ENCODE measurements around the gene LRP10. TPM values are rescaled to one million over a fixed set of nuclear protein-coding genes. Genes with fewer than 3 reads are reported as not detected.

Gene LRP10
- polyA plus RNA-seq, 1 experiment: 87.8 TPM

DNA sequence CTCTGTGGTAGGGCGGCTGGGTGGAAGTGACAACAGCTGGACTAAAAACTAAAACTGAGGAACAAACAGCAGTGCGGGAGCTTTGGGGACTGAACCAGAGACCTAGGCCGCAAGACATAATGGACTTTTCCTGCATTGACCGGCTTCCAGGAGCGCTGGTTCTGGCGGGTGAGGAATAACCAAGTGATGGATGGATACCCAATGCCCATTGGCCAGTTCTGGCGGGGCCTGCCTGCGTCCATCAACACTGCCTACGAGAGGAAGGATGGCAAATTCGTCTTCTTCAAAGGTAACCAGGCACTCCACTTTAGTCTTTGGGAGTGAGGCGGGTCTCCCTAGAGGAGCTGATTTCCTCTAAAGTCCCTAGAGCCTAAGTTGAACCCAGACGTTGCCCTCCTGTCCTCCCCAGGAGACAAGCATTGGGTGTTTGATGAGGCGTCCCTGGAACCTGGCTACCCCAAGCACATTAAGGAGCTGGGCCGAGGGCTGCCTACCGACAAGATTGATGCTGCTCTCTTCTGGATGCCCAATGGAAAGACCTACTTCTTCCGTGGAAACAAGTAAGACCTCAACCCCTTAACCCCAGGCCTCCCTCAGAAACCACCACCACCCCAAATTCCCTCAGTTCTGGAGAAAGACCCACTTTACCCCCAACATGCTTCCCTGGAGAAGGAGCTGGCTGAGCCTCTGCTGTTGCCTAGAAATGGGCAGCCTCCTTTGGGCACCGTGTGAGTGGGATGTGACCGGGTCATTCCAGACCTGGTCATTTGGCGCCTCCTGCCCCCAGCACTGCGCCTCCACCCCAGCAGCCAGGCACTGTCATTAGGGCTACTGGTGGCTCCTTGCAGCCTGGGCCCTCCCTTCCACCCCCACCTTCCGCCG is 27.1 kb upstream of the LRP10 start:
- no peak for DNase-seq (ENCODE audit: low read depth, low spot score)
- H3K9me3 ChIP-seq (ENCODE audit: control insufficient read depth, insufficient read depth, low read length): no peaks in the 10 kb centered on the region
- H3K4me3 ChIP-seq (ENCODE audit: low read depth, low read length): no peak overlapping the region
- TF ChIP-seq, protein P1, sequence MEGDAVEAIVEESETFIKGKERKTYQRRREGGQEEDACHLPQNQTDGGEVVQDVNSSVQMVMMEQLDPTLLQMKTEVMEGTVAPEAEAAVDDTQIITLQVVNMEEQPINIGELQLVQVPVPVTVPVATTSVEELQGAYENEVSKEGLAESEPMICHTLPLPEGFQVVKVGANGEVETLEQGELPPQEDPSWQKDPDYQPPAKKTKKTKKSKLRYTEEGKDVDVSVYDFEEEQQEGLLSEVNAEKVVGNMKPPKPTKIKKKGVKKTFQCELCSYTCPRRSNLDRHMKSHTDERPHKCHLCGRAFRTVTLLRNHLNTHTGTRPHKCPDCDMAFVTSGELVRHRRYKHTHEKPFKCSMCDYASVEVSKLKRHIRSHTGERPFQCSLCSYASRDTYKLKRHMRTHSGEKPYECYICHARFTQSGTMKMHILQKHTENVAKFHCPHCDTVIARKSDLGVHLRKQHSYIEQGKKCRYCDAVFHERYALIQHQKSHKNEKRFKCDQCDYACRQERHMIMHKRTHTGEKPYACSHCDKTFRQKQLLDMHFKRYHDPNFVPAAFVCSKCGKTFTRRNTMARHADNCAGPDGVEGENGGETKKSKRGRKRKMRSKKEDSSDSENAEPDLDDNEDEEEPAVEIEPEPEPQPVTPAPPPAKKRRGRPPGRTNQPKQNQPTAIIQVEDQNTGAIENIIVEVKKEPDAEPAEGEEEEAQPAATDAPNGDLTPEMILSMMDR (IDR thresholded peaks at IDR 0.05; ENCODE audit: low read depth, low read length): no peak
- H3K27me3 ChIP-seq (ENCODE audit: control insufficient read depth, insufficient read depth, low read length): no peaks in the 10 kb centered on the region
- POLR2A ChIA-PET: no interaction called here
- CTCF ChIA-PET: interaction anchor here (0.7 to 2.1 kb wide), 6 partner anchors 8 to 288 kb away, joined by 3 to 12 read pairs (median 6); no protein-coding TSS in a partner anchor
- peak overlapping the region; percentile 65 for H3K27ac ChIP-seq (ENCODE audit: low read depth, low read length)

DNA sequence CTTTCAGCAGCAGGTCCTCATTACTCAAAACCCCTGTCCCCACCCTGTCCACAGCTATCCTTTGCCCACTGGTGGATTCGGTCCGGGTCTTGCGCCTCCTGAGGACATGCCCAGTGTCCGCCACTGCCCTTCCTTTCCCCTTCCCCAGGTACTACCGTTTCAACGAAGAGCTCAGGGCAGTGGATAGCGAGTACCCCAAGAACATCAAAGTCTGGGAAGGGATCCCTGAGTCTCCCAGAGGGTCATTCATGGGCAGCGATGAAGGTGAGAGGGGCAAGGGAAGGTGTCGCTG is 26.5 kb upstream of the LRP10 start:
- no peak overlapping the region for H3K4me3 ChIP-seq (ENCODE audit: low read depth, low read length)
- no peaks in the 10 kb centered on the region for H3K9me3 ChIP-seq (ENCODE audit: control insufficient read depth, insufficient read depth, low read length)
- no peaks in the 10 kb centered on the region for H3K27me3 ChIP-seq (ENCODE audit: control insufficient read depth, insufficient read depth, low read length)
- CTCF ChIA-PET: interaction anchor here (0.7 to 2.1 kb wide), 7 partner anchors 7 to 289 kb away, joined by 3 to 12 read pairs (median 6); no protein-coding TSS in a partner anchor
- no peak for DNase-seq (ENCODE audit: low read depth, low spot score)
- POLR2A ChIA-PET: no interaction called here
- H3K27ac ChIP-seq (ENCODE audit: low read depth, low read length): peak overlapping the region; percentile 65
- TF ChIP-seq, protein P1 (IDR thresholded peaks at IDR 0.05; ENCODE audit: low read depth, low read length): no peak

- Histone ChIP-seq H3K27me3 (ENCODE audit: control insufficient read depth, insufficient read depth, low read length) (no peaks in the 10 kb centered on the region), H3K4me3 (ENCODE audit: low read depth, low read length) (no peak overlapping the region), H3K9me3 (ENCODE audit: control insufficient read depth, insufficient read depth, low read length) (no peaks in the 10 kb centered on the region), H3K27ac (ENCODE audit: low read depth, low read length) (peak overlapping the region; percentile 100)
- ChIA-PET POLR2A (no interaction called here), CTCF (interaction anchor here (1.6 to 2.1 kb wide), 2 partner anchors 23 to 290 kb away, joined by 7 to 12 read pairs; no protein-coding TSS in a partner anchor)
- no peak for DNase-seq (ENCODE audit: low read depth, low spot score)
- TF ChIP-seq, protein P1 (IDR thresholded peaks at IDR 0.05; ENCODE audit: low read depth, low read length): no peak
These were observed 25.5 kb upstream of the LRP10 start for GRCh38 chr14:22845821-22846625.

- Histone ChIP-seq H3K9me3 (ENCODE audit: control insufficient read depth, insufficient read depth, low read length) (no peaks in the 10 kb centered on the region), H3K27me3 (ENCODE audit: control insufficient read depth, insufficient read depth, low read length) (no peaks in the 10 kb centered on the region), H3K27ac (ENCODE audit: low read depth, low read length) (peak overlapping the region; percentile 100), H3K4me3 (ENCODE audit: low read depth, low read length) (peak overlapping the region; percentile 13; the same call in 1 of the 2 replicates)
- CTCF ChIA-PET: interaction anchor here (0.6 kb wide), 1 partner anchor 12 kb away, joined by 3 read pairs; no protein-coding TSS in a partner anchor
- POLR2A ChIA-PET: interaction anchor here (2.3 kb wide), 1 partner anchor 9 kb away, joined by 76 read pairs; the partner anchor contains the start of gene MMP14
- TF ChIP-seq, protein P1 (IDR thresholded peaks at IDR 0.05; ENCODE audit: low read depth, low read length): no peak; the same call in 1 of the 2 replicates
- no peak for DNase-seq (ENCODE audit: low read depth, low spot score)
These were observed 24.7 kb upstream of the LRP10 start for GRCh38 chr14:22846811-22847307.
